SK-N-SH (cell line): ENCODE data around the gene TRIM38. TPM values are rescaled to one million over a fixed set of nuclear protein-coding genes. Genes with fewer than 3 reads are reported as not detected.

ENCODE experiments used
- CTCF ChIA-PET: fragments of 300-600, 350-600 bp; formaldehyde crosslinking; extraction: SDS; loops from one replicate; lab custom pipeline; 2021; lab: Yijun Ruan, JAX
- POLR2A ChIA-PET: fragments of 350-600 bp; sonication (Branson Sonifier 250); formaldehyde crosslinking; extraction: SDS; loops from one replicate; lab custom pipeline; 2020; ENCODE audit warnings: antibody characterized with exemption, inconsistent platforms; lab: Yijun Ruan, JAX
- DNase-seq: peaks from one replicate; pipeline ENCODE4 v3.0.0; 2012
- H2AFZ ChIP-seq: fragments of 200-600 bp; sonication (generic); 2 replicates; pipeline ENCODE4 v1.8.1; 2016; ENCODE audit warnings: antibody characterized with exemption, mild to moderate bottlenecking, low read depth
- H3F3A ChIP-seq: fragments of 200-600 bp; sonication (generic); replicated peaks from 2 replicates; pipeline ENCODE3; 2016; ENCODE audit warnings: antibody characterized with exemption, mild to moderate bottlenecking; ENCODE audit not compliant: insufficient read depth
- H3K27ac ChIP-seq, 2 experiments: fragments of 200-500 bp in 1 of 2; fragments of 200-600 bp in 1 of 2; sonication (Bioruptor generic) in 1 of 2; sonication (generic), shearing (Covaris generic) in 1 of 2; 2 replicates each; pipeline versions ENCODE4 v1.5.1 to v1.6.1; 2014 to 2016; ENCODE audit warnings: low read depth in 2 of 2, inconsistent platforms in 1 of 2, low read length in 1 of 2, mild to moderate bottlenecking in 1 of 2, mixed read lengths in 1 of 2
- H3K27me3 ChIP-seq: fragments of 200-600 bp; sonication (generic), shearing (Covaris generic); 2 replicates; pipeline ENCODE4 v1.6.1; 2016; ENCODE audit warnings: mixed run types; ENCODE audit not compliant: insufficient read depth
- H3K36me3 ChIP-seq, 2 experiments: fragments of 200-500 bp in 1 of 2; fragments of 200-600 bp in 1 of 2; sonication (Bioruptor generic) in 1 of 2; sonication (generic) in 1 of 2; replicated peaks in 1 of 2; 2 replicates each; pipeline versions ENCODE3 to v1.5.1; 2014 to 2016; ENCODE audit warnings: low read length in 1 of 2, mild to moderate bottlenecking in 1 of 2; ENCODE audit not compliant: insufficient read depth in 2 of 2, control insufficient read depth in 1 of 2
- H3K4me1 ChIP-seq, 2 experiments: fragments of 200-500 bp in 1 of 2; fragments of 200-600 bp in 1 of 2; sonication (Bioruptor generic) in 1 of 2; sonication (generic), shearing (Covaris generic) in 1 of 2; 2 replicates each; pipeline versions ENCODE4 v1.5.1 to v1.6.1; 2014 to 2016; ENCODE audit warnings: low read depth in 1 of 2, low read length in 1 of 2, mixed run types in 1 of 2; ENCODE audit not compliant: insufficient read depth in 2 of 2, control insufficient read depth in 1 of 2
- H3K4me2 ChIP-seq: fragments of 200-600 bp; sonication (generic), shearing (Covaris generic); 2 replicates; pipeline ENCODE4 v1.6.1; 2017; ENCODE audit warnings: mixed run types
- H3K4me3 ChIP-seq, 2 experiments: fragments of 200-500 bp in 1 of 2; fragments of 200-600 bp in 1 of 2; sonication (Bioruptor generic) in 1 of 2; sonication (generic), shearing (Covaris generic) in 1 of 2; 2 replicates each; pipeline versions ENCODE4 v1.5.1 to v1.8.1; 2014 to 2016; ENCODE audit warnings: low read depth in 2 of 2, inconsistent platforms in 1 of 2, low read length in 1 of 2, mild to moderate bottlenecking in 1 of 2, mixed read lengths in 1 of 2, moderate library complexity in 1 of 2
- H3K79me2 ChIP-seq: fragments of 200-600 bp; sonication (generic); 2 replicates; pipeline ENCODE4 v1.8.1; 2017; ENCODE audit warnings: mild to moderate bottlenecking; ENCODE audit not compliant: insufficient read depth
- H3K9ac ChIP-seq: fragments of 200-600 bp; sonication (generic); 2 replicates; pipeline ENCODE4 v1.6.1; 2017; ENCODE audit warnings: mixed run types
- H3K9me2 ChIP-seq: fragments of 200-600 bp; sonication (generic); 2 replicates; pipeline ENCODE4 v1.6.1; 2017; ENCODE audit warnings: mixed run types
- H3K9me3 ChIP-seq: fragments of 200-600 bp; sonication (generic); 2 replicates; pipeline ENCODE4 v1.6.1; 2017; ENCODE audit warnings: mixed run types, mild to moderate bottlenecking, moderate library complexity
- H4K20me1 ChIP-seq: fragments of 200-600 bp; sonication (generic); 2 replicates; pipeline ENCODE4 v1.6.1; 2017; ENCODE audit warnings: mild to moderate bottlenecking, mixed run types; ENCODE audit not compliant: insufficient read depth
- GABPA ChIP-seq: IDR thresholded peaks from 2 replicates; pipeline ENCODE4 v1.4.0; 2012; ENCODE audit warnings: low read depth, mild to moderate bottlenecking
- JUND ChIP-seq: IDR thresholded peaks from 2 replicates; pipeline ENCODE4 v1.4.0; 2012
- MEF2A ChIP-seq: IDR thresholded peaks from 2 replicates; pipeline ENCODE4 v1.4.0; 2012; ENCODE audit warnings: low read depth, borderline replicate concordance
- RAD21 ChIP-seq: IDR thresholded peaks from 2 replicates; pipeline ENCODE4 v1.6.1; 2012; ENCODE audit warnings: mild to moderate bottlenecking, low read length
- RXRA ChIP-seq: IDR thresholded peaks from 2 replicates; pipeline ENCODE4 v1.4.0; 2012; ENCODE audit warnings: low read depth, mild to moderate bottlenecking, borderline replicate concordance
- SMC3 ChIP-seq: IDR thresholded peaks from 2 replicates; pipeline ENCODE4 v1.6.1; 2012; ENCODE audit warnings: low read depth, low read length, improper control_type of control experiment
- TAF1 ChIP-seq: IDR thresholded peaks from 2 replicates; pipeline ENCODE4 v1.6.1; 2012; ENCODE audit warnings: low read depth, mild to moderate bottlenecking, low read length, moderate library complexity, borderline replicate concordance
- YY1 ChIP-seq: IDR thresholded peaks from 2 replicates; pipeline ENCODE4 v1.4.0; 2012; ENCODE audit warnings: low read depth, mild to moderate bottlenecking
- WGBS: methylation state at CpG from one replicate; pipeline ENCODE4 v1.1.6; 2017; ENCODE audit warnings: low lambda C conversion rate; 5-methylcytosine and 5-hydroxymethylcytosine counted together
- polyA plus RNA-seq, 3 experiments: library from polyadenylated mRNA; depleted of rRNA; stranded (reverse); fragments of >200 nt; gene quantifications; 2 replicates each; pipeline ENCODE4 v1.2.3, GENCODE V29; 2012
- TF ChIP-seq, protein P1 (sequence below): IDR thresholded peaks from 2 replicates; pipeline ENCODE4 v1.4.0; 2012; ENCODE audit warnings: low read depth, borderline replicate concordance
- TF ChIP-seq, protein P2 (sequence below): IDR thresholded peaks from 2 replicates; pipeline ENCODE4 v1.4.0; 2012; ENCODE audit warnings: low read depth
- TF ChIP-seq, protein P3 (sequence below): fragments of 200-600 bp; sonication (generic); IDR thresholded peaks from 2 replicates; pipeline ENCODE4 v1.6.1; 2017; ENCODE audit warnings: antibody characterized with exemption, mild to moderate bottlenecking, moderate library complexity

TRIM38 gene
- polyA plus RNA-seq, 1 of the 3 experiments (the other 2 are of a cell fraction), result 0.62 TPM

DNA sequence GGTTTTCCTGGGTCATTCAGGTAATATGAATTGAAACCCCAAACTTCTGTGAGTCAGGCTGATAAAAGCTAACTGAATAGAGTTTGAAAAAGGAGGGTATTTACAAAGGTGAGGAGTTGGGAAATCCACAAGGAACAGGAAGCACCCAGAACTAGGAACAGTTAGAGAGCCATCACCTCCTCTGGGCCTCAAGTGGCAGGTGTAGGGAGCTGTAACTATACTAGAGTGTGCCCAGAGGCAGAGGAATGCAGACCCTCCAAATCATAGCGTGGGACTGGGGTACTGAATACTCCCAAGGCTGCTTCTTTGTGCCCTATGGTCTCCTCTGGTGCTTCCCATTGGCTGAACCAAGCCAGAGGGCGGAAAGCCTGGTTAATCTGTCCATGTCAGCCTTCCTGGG is 18.3 kb downstream of the TRIM38 start:
- Histone ChIP-seq H3K4me2 (no peak overlapping the region), H3K9ac (no peak overlapping the region), H3K27me3 (no peaks in the 10 kb centered on the region), H3K27ac (no peak overlapping the region), H3K4me1 (no peaks in the 10 kb centered on the region), H3F3A (no peaks in the 10 kb centered on the region), H4K20me1 (no peaks in the 10 kb centered on the region), H3K79me2 (no peaks in the 10 kb centered on the region), H3K4me3 (no peak overlapping the region), H3K9me3 (no peaks in the 10 kb centered on the region), H2AFZ (no peak overlapping the region), H3K36me3 (no peaks in the 10 kb centered on the region), H3K9me2 (no peaks in the 10 kb centered on the region)
- ChIA-PET CTCF (interaction anchor here (0.6 to 4.2 kb wide), 3 partner anchors 11 to 1316 kb away, joined by 3 to 23 read pairs (median 3); no protein-coding TSS in a partner anchor), POLR2A (interaction anchor here (1.0 kb wide), 1 partner anchor 11 kb away, joined by 4 read pairs; no protein-coding TSS in a partner anchor)
- TF ChIP-seq, protein P1, sequence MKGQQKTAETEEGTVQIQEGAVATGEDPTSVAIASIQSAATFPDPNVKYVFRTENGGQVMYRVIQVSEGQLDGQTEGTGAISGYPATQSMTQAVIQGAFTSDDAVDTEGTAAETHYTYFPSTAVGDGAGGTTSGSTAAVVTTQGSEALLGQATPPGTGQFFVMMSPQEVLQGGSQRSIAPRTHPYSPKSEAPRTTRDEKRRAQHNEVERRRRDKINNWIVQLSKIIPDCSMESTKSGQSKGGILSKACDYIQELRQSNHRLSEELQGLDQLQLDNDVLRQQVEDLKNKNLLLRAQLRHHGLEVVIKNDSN, result no peak
- TF ChIP-seq RXRA (no peak), TAF1 (no peak), MEF2A (no peak), RAD21 (no peak)
- TF ChIP-seq, protein P2, sequence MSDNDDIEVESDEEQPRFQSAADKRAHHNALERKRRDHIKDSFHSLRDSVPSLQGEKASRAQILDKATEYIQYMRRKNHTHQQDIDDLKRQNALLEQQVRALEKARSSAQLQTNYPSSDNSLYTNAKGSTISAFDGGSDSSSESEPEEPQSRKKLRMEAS, result no peak
- no peak for DNase-seq
- WGBS, result 55% methylated on average over 2 of the region's 2 CpGs

DNA sequence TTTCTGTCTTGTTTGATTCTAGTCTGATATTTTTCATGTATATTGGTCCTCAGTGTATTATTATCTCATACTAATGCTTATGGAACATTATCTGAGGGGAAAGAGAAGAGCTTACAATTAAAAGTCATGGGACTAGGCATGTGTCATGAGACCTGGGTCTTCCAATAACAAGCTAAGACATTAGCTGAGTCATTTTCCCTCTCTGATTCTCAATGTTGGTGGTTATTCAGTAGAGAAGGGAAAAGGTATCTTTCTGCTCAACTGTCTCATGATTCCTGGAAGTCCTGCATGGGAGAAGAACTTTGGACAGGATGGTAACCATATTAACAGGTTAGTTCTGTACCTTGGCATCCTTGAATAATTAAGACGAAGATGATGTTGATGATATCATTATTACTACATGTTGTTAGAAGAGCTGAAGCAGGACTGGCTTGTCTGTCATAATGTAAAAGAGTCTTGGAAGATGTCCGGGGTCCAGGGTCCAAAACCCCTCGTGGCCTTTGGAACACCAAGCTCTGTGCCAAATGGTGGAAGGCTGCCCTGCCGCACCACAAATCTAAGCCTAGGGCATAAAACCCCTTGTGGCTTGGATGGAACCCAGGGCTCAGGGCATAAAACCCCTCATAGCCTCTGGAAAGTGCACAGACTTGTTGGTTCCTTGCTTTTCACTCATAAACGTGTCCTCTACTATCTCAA is 19.1 kb downstream of the TRIM38 start:
- Histone ChIP-seq H3K27me3 (no peaks in the 10 kb centered on the region), H3K4me1 (no peaks in the 10 kb centered on the region), H3F3A (no peaks in the 10 kb centered on the region), H3K9me2 (no peaks in the 10 kb centered on the region)
- CTCF ChIA-PET, result interaction anchor here (0.6 to 4.2 kb wide), 2 partner anchors 10 to 122 kb away, joined by 3 to 23 read pairs; no protein-coding TSS in a partner anchor
- 67% methylated on average over 3 of the region's 5 CpGs for WGBS
- no peak for DNase-seq
- TF ChIP-seq SMC3 (no peak), JUND (no peak), RAD21 (no peak), GABPA (no peak), YY1 (no peak)
- TF ChIP-seq, protein P3, sequence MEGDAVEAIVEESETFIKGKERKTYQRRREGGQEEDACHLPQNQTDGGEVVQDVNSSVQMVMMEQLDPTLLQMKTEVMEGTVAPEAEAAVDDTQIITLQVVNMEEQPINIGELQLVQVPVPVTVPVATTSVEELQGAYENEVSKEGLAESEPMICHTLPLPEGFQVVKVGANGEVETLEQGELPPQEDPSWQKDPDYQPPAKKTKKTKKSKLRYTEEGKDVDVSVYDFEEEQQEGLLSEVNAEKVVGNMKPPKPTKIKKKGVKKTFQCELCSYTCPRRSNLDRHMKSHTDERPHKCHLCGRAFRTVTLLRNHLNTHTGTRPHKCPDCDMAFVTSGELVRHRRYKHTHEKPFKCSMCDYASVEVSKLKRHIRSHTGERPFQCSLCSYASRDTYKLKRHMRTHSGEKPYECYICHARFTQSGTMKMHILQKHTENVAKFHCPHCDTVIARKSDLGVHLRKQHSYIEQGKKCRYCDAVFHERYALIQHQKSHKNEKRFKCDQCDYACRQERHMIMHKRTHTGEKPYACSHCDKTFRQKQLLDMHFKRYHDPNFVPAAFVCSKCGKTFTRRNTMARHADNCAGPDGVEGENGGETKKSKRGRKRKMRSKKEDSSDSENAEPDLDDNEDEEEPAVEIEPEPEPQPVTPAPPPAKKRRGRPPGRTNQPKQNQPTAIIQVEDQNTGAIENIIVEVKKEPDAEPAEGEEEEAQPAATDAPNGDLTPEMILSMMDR, result no peak
- TF ChIP-seq, all 33 proteins: peak for 0
- H3K27ac ChIP-seq, result no peak overlapping the region
- no peak overlapping the region for H3K4me3 ChIP-seq
- no peak overlapping the region for H3K4me2 ChIP-seq
- no peaks in the 10 kb centered on the region for H3K36me3 ChIP-seq
- no peak overlapping the region for H3K9ac ChIP-seq
- POLR2A ChIA-PET, result no interaction called here
- no peaks in the 10 kb centered on the region for H3K79me2 ChIP-seq
- no peak overlapping the region; the same call in 1 of the 2 replicates for H2AFZ ChIP-seq
- no peaks in the 10 kb centered on the region for H3K9me3 ChIP-seq
- H4K20me1 ChIP-seq, result no peaks in the 10 kb centered on the region
